ENCODE measurements around the gene FEZ2. TPM values are rescaled to one million over a fixed set of nuclear protein-coding genes. Genes with fewer than 3 reads are reported as not detected.
A peak's percentile ranks its signal among the peaks of the same experiment; 100 is the strongest.

Gene FEZ2
- polyA plus RNA-seq, 1 of the 3 experiments (the other 2 are of a cell fraction) = 37.2 TPM

DNA sequence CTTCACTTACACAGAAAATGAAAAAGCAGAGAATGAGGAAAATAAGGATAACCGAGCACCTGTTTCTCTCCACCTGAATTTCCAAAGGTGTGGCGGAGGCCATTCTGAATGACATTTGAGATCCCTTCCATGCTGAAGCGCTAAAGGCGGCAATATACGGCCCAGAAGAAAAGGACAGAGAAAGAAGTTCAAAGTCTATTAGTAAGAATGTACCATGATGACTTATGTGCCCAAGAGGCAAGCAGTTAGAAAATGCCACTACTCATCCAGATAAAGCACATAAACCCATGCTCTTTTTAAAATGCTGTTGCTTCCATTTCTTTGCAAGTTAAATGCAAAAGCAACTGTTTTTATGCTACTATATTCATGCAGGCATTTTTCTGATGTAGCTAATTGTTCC is 37.2 kb downstream of the FEZ2 start:
- Histone ChIP-seq H3K4me3 (ENCODE audit: low read depth in 2 of 2, low read length in 1 of 2) (0 out of 4 replicates have a peak overlapping the region, but pooled peaks of 1 of the 2 experiments have one; percentile 6), H3K27ac (ENCODE audit: low read depth in 2 of 2, low read length in 1 of 2) (peak overlapping the region in 1 of 2 experiments; percentile 98; a peak in 3 of 4 replicates), H3K9me2 (no peaks in the 10 kb centered on the region), H3K9ac (peak overlapping the region; percentile 68), H3K4me1 (ENCODE audit: control insufficient read depth in 1 of 2, insufficient read depth in 2 of 2, low read depth in 1 of 2, low read length in 1 of 2) (peaks cover 3 to 79% of the 10 kb centered on the region in 2 experiments), H3F3A (replicated peaks; ENCODE audit: insufficient read depth) (peaks cover 75% of the 10 kb centered on the region), H4K20me1 (ENCODE audit: insufficient read depth) (no peaks in the 10 kb centered on the region), H3K36me3 (replicated peaks in 1 of 2; ENCODE audit: control insufficient read depth in 1 of 2, insufficient read depth in 2 of 2, low read length in 1 of 2) (peaks cover 36 to 59% of the 10 kb centered on the region in 2 experiments), H2AFZ (ENCODE audit: low read depth) (no peak overlapping the region), H3K4me2 (peak overlapping the region; percentile 73), H3K27me3 (ENCODE audit: insufficient read depth) (no peaks in the 10 kb centered on the region), H3K9me3 (no peaks in the 10 kb centered on the region), H3K79me2 (ENCODE audit: insufficient read depth) (peaks cover 67% of the 10 kb centered on the region)
- ChIA-PET CTCF (interaction anchor here (1.0 kb wide), 1 partner anchor 8 kb away, joined by 3 read pairs; no protein-coding TSS in a partner anchor), POLR2A (no interaction called here)
- TF ChIP-seq CHD2 (IDR thresholded peaks at IDR 0.05; ENCODE audit: low read length, partially characterized antibody) (no peak), MXI1 (IDR thresholded peaks at IDR 0.05; ENCODE audit: low read depth, low read length) (no peak), SMC3 (IDR thresholded peaks at IDR 0.05; ENCODE audit: low read depth, low read length) (no peak), RXRA (IDR thresholded peaks at IDR 0.05; ENCODE audit: borderline replicate concordance, low read depth) (no peak), RCOR1 (IDR thresholded peaks at IDR 0.05; ENCODE audit: low read length) (no peak), GABPA (IDR thresholded peaks at IDR 0.05; ENCODE audit: low read depth) (no peak)
- TF ChIP-seq, protein P1, sequence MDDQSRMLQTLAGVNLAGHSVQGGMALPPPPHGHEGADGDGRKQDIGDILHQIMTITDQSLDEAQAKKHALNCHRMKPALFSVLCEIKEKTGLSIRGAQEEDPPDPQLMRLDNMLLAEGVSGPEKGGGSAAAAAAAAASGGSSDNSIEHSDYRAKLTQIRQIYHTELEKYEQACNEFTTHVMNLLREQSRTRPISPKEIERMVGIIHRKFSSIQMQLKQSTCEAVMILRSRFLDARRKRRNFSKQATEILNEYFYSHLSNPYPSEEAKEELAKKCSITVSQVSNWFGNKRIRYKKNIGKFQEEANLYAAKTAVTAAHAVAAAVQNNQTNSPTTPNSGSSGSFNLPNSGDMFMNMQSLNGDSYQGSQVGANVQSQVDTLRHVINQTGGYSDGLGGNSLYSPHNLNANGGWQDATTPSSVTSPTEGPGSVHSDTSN (IDR thresholded peaks at IDR 0.05) = no peak
- TF ChIP-seq, protein P2, sequence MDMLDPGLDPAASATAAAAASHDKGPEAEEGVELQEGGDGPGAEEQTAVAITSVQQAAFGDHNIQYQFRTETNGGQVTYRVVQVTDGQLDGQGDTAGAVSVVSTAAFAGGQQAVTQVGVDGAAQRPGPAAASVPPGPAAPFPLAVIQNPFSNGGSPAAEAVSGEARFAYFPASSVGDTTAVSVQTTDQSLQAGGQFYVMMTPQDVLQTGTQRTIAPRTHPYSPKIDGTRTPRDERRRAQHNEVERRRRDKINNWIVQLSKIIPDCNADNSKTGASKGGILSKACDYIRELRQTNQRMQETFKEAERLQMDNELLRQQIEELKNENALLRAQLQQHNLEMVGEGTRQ (IDR thresholded peaks at IDR 0.05; ENCODE audit: borderline replicate concordance, low read depth, low read length) = no peak
- WGBS (ENCODE audit: low lambda C conversion rate) = 96% methylated on average over 5 of the region's 5 CpGs
- DNase-seq = no peak

DNA sequence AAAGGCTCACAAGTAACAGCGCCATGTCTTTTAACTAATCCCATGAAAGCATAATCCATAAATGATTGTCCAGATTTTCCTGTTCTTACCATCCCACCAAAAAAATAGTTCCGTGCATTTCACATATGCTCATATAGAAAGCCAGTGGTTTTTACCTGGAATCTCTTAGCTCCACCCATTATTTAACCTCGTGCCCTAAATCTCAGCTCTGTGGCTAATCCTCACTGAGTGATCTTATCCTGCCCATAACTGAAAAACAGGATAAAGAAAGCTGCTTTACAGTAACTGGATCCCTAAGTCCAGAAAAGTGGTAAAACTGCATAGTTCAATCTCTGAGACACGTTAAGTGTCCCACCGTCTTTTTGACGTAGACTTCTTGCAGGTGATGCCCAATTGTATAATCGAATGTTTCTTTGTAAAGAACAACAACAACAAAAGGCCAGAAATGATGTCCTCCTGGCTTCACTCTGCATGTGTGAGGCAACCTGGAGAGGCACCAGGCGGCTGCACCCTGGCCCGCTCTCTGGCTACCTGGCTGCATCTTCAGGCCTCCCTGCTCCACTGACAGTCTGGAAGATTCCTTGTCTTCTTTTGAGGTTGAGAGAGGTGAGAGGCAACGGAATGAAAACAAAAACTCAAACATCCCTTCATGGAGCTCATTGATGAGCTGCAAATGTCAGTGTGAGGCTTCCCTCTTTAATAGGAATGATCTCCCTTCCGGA is 38.6 kb downstream of the FEZ2 start:
- Histone ChIP-seq H3K9me3 (no peaks in the 10 kb centered on the region), H3K79me2 (ENCODE audit: insufficient read depth) (peaks cover 61% of the 10 kb centered on the region), H4K20me1 (ENCODE audit: insufficient read depth) (no peaks in the 10 kb centered on the region), H3K4me3 (ENCODE audit: low read depth in 2 of 2, low read length in 1 of 2) (no peak overlapping the region), H3K9ac (peak overlapping the region; percentile 68; the same call in 1 of the 2 replicates), H3F3A (replicated peaks; ENCODE audit: insufficient read depth) (peaks cover 88% of the 10 kb centered on the region), H2AFZ (ENCODE audit: low read depth) (no peak overlapping the region), H3K4me1 (ENCODE audit: control insufficient read depth in 1 of 2, insufficient read depth in 2 of 2, low read depth in 1 of 2, low read length in 1 of 2) (peaks cover 3 to 86% of the 10 kb centered on the region in 2 experiments), H3K36me3 (replicated peaks in 1 of 2; ENCODE audit: control insufficient read depth in 1 of 2, insufficient read depth in 2 of 2, low read length in 1 of 2) (peaks cover 50 to 59% of the 10 kb centered on the region in 2 experiments), H3K27ac (ENCODE audit: low read depth in 2 of 2, low read length in 1 of 2) (peak overlapping the region in 1 of 2 experiments; percentile 98; a peak in 2 of 4 replicates), H3K27me3 (ENCODE audit: insufficient read depth) (no peaks in the 10 kb centered on the region), H3K9me2 (no peaks in the 10 kb centered on the region), H3K4me2 (no peak overlapping the region)
- WGBS (ENCODE audit: low lambda C conversion rate) = 96% methylated on average over 11 of the region's 11 CpGs
- CTCF ChIA-PET = interaction anchor here (1.0 kb wide), 1 partner anchor 10 kb away, joined by 3 read pairs; no protein-coding TSS in a partner anchor
- DNase-seq = no peak
- POLR2A ChIA-PET = no interaction called here
- TF ChIP-seq, protein P1 (IDR thresholded peaks at IDR 0.05) = no peak
- TF ChIP-seq TEAD4 (IDR thresholded peaks at IDR 0.05; ENCODE audit: borderline replicate concordance, insufficient read depth) (no peak), RFX5 (IDR thresholded peaks at IDR 0.05; ENCODE audit: low read length) (no peak), FOSL2 (IDR thresholded peaks at IDR 0.05; ENCODE audit: borderline replicate concordance, low read depth) (no peak), SMC3 (IDR thresholded peaks at IDR 0.05; ENCODE audit: low read depth, low read length) (no peak), RAD21 (IDR thresholded peaks at IDR 0.05; ENCODE audit: low read length) (no peak), MEF2A (IDR thresholded peaks at IDR 0.05; ENCODE audit: borderline replicate concordance, low read depth) (no peak), NFIC (IDR thresholded peaks at IDR 0.05; ENCODE audit: borderline replicate concordance) (no peak), EZH2phosphoT487 (IDR thresholded peaks at IDR 0.05; ENCODE audit: borderline replicate concordance, low read depth) (no peak), ELF1 (IDR thresholded peaks at IDR 0.05) (no peak), TAF1 (IDR thresholded peaks at IDR 0.05; ENCODE audit: borderline replicate concordance, low read depth, low read length) (no peak)
- TF ChIP-seq, protein P3, sequence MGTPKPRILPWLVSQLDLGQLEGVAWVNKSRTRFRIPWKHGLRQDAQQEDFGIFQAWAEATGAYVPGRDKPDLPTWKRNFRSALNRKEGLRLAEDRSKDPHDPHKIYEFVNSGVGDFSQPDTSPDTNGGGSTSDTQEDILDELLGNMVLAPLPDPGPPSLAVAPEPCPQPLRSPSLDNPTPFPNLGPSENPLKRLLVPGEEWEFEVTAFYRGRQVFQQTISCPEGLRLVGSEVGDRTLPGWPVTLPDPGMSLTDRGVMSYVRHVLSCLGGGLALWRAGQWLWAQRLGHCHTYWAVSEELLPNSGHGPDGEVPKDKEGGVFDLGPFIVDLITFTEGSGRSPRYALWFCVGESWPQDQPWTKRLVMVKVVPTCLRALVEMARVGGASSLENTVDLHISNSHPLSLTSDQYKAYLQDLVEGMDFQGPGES (IDR thresholded peaks at IDR 0.05; ENCODE audit: low read depth, low read length) = no peak
- TF ChIP-seq, protein P4, sequence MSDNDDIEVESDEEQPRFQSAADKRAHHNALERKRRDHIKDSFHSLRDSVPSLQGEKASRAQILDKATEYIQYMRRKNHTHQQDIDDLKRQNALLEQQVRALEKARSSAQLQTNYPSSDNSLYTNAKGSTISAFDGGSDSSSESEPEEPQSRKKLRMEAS (IDR thresholded peaks at IDR 0.05; ENCODE audit: low read depth) = no peak
- TF ChIP-seq, protein P5, sequence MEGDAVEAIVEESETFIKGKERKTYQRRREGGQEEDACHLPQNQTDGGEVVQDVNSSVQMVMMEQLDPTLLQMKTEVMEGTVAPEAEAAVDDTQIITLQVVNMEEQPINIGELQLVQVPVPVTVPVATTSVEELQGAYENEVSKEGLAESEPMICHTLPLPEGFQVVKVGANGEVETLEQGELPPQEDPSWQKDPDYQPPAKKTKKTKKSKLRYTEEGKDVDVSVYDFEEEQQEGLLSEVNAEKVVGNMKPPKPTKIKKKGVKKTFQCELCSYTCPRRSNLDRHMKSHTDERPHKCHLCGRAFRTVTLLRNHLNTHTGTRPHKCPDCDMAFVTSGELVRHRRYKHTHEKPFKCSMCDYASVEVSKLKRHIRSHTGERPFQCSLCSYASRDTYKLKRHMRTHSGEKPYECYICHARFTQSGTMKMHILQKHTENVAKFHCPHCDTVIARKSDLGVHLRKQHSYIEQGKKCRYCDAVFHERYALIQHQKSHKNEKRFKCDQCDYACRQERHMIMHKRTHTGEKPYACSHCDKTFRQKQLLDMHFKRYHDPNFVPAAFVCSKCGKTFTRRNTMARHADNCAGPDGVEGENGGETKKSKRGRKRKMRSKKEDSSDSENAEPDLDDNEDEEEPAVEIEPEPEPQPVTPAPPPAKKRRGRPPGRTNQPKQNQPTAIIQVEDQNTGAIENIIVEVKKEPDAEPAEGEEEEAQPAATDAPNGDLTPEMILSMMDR (IDR thresholded peaks at IDR 0.05) = no peak
